IPS-15b (cell line): ENCODE measurements around the gene HESX1.

Experiments
- H3K27me3 ChIP-seq: one replicate; pipeline ENCODE4 v1.6.1; 2013; ENCODE audit warnings: low read length; ENCODE audit not compliant: control insufficient read depth, insufficient read depth
- H3K36me3 ChIP-seq: one replicate; pipeline ENCODE4 v1.6.1; 2013; ENCODE audit warnings: low read length; ENCODE audit not compliant: control insufficient read depth, insufficient read depth
- H3K4me1 ChIP-seq: one replicate; pipeline ENCODE4 v1.6.1; 2013; ENCODE audit warnings: mild to moderate bottlenecking, low read length; ENCODE audit not compliant: control insufficient read depth, insufficient read depth
- H3K4me3 ChIP-seq: one replicate; pipeline ENCODE4 v1.5.1; 2013; ENCODE audit warnings: low read depth, low read length
- H3K9ac ChIP-seq: one replicate; pipeline ENCODE4 v1.6.1; 2013; ENCODE audit warnings: low read depth, mild to moderate bottlenecking, low read length
- H3K9me3 ChIP-seq: one replicate; pipeline ENCODE4 v1.6.1; 2013; ENCODE audit warnings: mild to moderate bottlenecking, low read length; ENCODE audit not compliant: control insufficient read depth, insufficient read depth

HESX1 gene

GRCh38 chr3:57194641-57195040, 5.1 kb downstream of the HESX1 start:
- H3K9me3 ChIP-seq: no peaks in the 10 kb centered on the region
- H3K4me1 ChIP-seq: no peaks in the 10 kb centered on the region
- no peak overlapping the region for H3K9ac ChIP-seq
- no peak overlapping the region for H3K4me3 ChIP-seq
- H3K27me3 ChIP-seq: no peaks in the 10 kb centered on the region
- H3K36me3 ChIP-seq: no peaks in the 10 kb centered on the region

GRCh38 chr3:57192028-57192427, 7.8 kb downstream of the HESX1 start:
- Histone ChIP-seq H3K36me3 (no peaks in the 10 kb centered on the region), H3K9ac (no peak overlapping the region), H3K9me3 (no peaks in the 10 kb centered on the region), H3K4me1 (no peaks in the 10 kb centered on the region), H3K4me3 (no peak overlapping the region), H3K27me3 (no peaks in the 10 kb centered on the region)

GRCh38 chr3:57184526-57184925, 15.3 kb downstream of the HESX1 start:
- Histone ChIP-seq H3K9ac (no peak overlapping the region), H3K4me1 (peaks cover 3% of the 10 kb centered on the region), H3K9me3 (no peaks in the 10 kb centered on the region), H3K4me3 (no peak overlapping the region), H3K27me3 (no peaks in the 10 kb centered on the region), H3K36me3 (no peaks in the 10 kb centered on the region)

- Histone ChIP-seq H3K4me3 (no peak overlapping the region), H3K36me3 (no peaks in the 10 kb centered on the region), H3K9ac (no peak overlapping the region), H3K4me1 (peaks cover 3% of the 10 kb centered on the region), H3K27me3 (no peaks in the 10 kb centered on the region), H3K9me3 (no peaks in the 10 kb centered on the region)
Measured at GRCh38 chr3:57179580-57180410, 20.0 kb downstream of the HESX1 start.

GRCh38 chr3:57176045-57176444, 23.7 kb downstream of the HESX1 start:
- Histone ChIP-seq H3K4me3 (no peak overlapping the region), H3K36me3 (no peaks in the 10 kb centered on the region), H3K27me3 (no peaks in the 10 kb centered on the region), H3K4me1 (peaks cover 2% of the 10 kb centered on the region), H3K9ac (no peak overlapping the region), H3K9me3 (no peaks in the 10 kb centered on the region)

GRCh38 chr3:57173687-57174086, 26.1 kb downstream of the HESX1 start:
- H3K9ac ChIP-seq: no peak overlapping the region
- no peaks in the 10 kb centered on the region for H3K36me3 ChIP-seq
- peaks cover 9% of the 10 kb centered on the region for H3K27me3 ChIP-seq
- H3K9me3 ChIP-seq: no peaks in the 10 kb centered on the region
- H3K4me3 ChIP-seq: no peak overlapping the region
- H3K4me1 ChIP-seq: peaks cover 2% of the 10 kb centered on the region

- H3K9ac ChIP-seq: no peak overlapping the region
- no peaks in the 10 kb centered on the region for H3K36me3 ChIP-seq
- H3K9me3 ChIP-seq: no peaks in the 10 kb centered on the region
- H3K4me1 ChIP-seq: peaks cover 2% of the 10 kb centered on the region
- H3K27me3 ChIP-seq: peaks cover 28% of the 10 kb centered on the region
- no peak overlapping the region for H3K4me3 ChIP-seq
Measured at GRCh38 chr3:57170946-57171345, 28.8 kb downstream of the HESX1 start.

- Histone ChIP-seq H3K4me3 (peak overlapping the region; percentile 65), H3K36me3 (no peaks in the 10 kb centered on the region), H3K4me1 (peaks cover 2% of the 10 kb centered on the region), H3K9ac (peak overlapping the region; percentile 24), H3K9me3 (no peaks in the 10 kb centered on the region), H3K27me3 (peaks cover 28% of the 10 kb centered on the region)
Measured at GRCh38 chr3:57169872-57170623, 29.7 kb downstream of the HESX1 start.

- Histone ChIP-seq H3K9me3 (no peaks in the 10 kb centered on the region), H3K9ac (no peak overlapping the region), H3K36me3 (no peaks in the 10 kb centered on the region), H3K4me3 (no peak overlapping the region), H3K27me3 (peaks cover 31% of the 10 kb centered on the region), H3K4me1 (peaks cover 2% of the 10 kb centered on the region)
Measured at GRCh38 chr3:57169108-57169507, 30.7 kb downstream of the HESX1 start.

GRCh38 chr3:57168151-57168550, 31.6 kb downstream of the HESX1 start:
- H3K27me3 ChIP-seq: peaks cover 39% of the 10 kb centered on the region
- no peak overlapping the region for H3K9ac ChIP-seq
- H3K36me3 ChIP-seq: no peaks in the 10 kb centered on the region
- H3K9me3 ChIP-seq: no peaks in the 10 kb centered on the region
- H3K4me3 ChIP-seq: no peak overlapping the region
- peaks cover 7% of the 10 kb centered on the region for H3K4me1 ChIP-seq

GRCh38 chr3:57166660-57167059, 33.1 kb downstream of the HESX1 start:
- Histone ChIP-seq H3K36me3 (no peaks in the 10 kb centered on the region), H3K27me3 (peaks cover 50% of the 10 kb centered on the region), H3K4me3 (no peak overlapping the region), H3K4me1 (peaks cover 8% of the 10 kb centered on the region), H3K9me3 (no peaks in the 10 kb centered on the region), H3K9ac (no peak overlapping the region)

GRCh38 chr3:57165641-57166040, 34.1 kb downstream of the HESX1 start:
- no peaks in the 10 kb centered on the region for H3K36me3 ChIP-seq
- H3K9me3 ChIP-seq: no peaks in the 10 kb centered on the region
- H3K4me3 ChIP-seq: no peak overlapping the region
- no peak overlapping the region for H3K9ac ChIP-seq
- peaks cover 18% of the 10 kb centered on the region for H3K4me1 ChIP-seq
- H3K27me3 ChIP-seq: peaks cover 50% of the 10 kb centered on the region
